CD4-positive, alpha-beta T cell (primary cell): ENCODE results near the gene LYPD1. TPM values are rescaled to one million over a fixed set of nuclear protein-coding genes. Genes with fewer than 3 reads are reported as not detected.

Experiments
- ATAC-seq: fragments of 200-7000 bp; cut with Tn5 transposase; one replicate; pipeline ENCODE4 v1.10.0; 2022; ENCODE audit warnings: mild to moderate bottlenecking; ENCODE audit not compliant: poor library complexity
- CTCF ChIA-PET: fragments of 350-600 bp; sonication (Branson Sonifier 250); formaldehyde crosslinking; loops from one replicate; lab custom pipeline; 2021; ENCODE audit warnings: antibody characterized with exemption, inconsistent platforms; lab: Charles Lee
- POLR2A ChIA-PET: fragments of 350-600 bp; sonication (Branson Sonifier 250); formaldehyde crosslinking; loops from one replicate; lab custom pipeline; 2021; ENCODE audit warnings: antibody characterized with exemption, inconsistent platforms; lab: Charles Lee
- DNase-seq, 14 experiments: peaks; one replicate each; pipeline ENCODE4 v3.0.0-alpha.2; 2013 to 2020; ENCODE audit warnings: mixed read lengths in 2 of 14
- H3K27ac ChIP-seq, 2 donors: one replicate each; pipeline versions ENCODE4 v1.5.1 to v1.7.0; 2013; ENCODE audit warnings: low read length in 2 of 2, low read depth in 1 of 2, mild to moderate bottlenecking in 1 of 2
- H3K27me3 ChIP-seq, 2 experiments: 1 replicate in 1 of 2; 2 replicates in 1 of 2; pipeline versions ENCODE4 v1.6.1 to v1.7.0; 2013; ENCODE audit warnings: low read length in 2 of 2, control low read depth in 1 of 2, mild to moderate bottlenecking in 1 of 2, moderate library complexity in 1 of 2; ENCODE audit not compliant: insufficient read depth in 2 of 2, control insufficient read depth in 1 of 2
- H3K36me3 ChIP-seq: one replicate; pipeline ENCODE4 v1.6.1; 2013; ENCODE audit warnings: low read length, control low read depth; ENCODE audit not compliant: insufficient read depth
- H3K4me1 ChIP-seq: one replicate; pipeline ENCODE4 v1.6.1; 2013; ENCODE audit warnings: low read length, control low read depth; ENCODE audit not compliant: insufficient read depth
- H3K4me3 ChIP-seq: one replicate; pipeline ENCODE4 v1.5.1; 2013; ENCODE audit warnings: mild to moderate bottlenecking, low read length, moderate library complexity
- H3K9me3 ChIP-seq, 2 experiments: 1 replicate in 1 of 2; 2 replicates in 1 of 2; pipeline versions ENCODE4 v1.6.1 to v1.7.0; 2013; ENCODE audit warnings: low read length in 2 of 2, mild to moderate bottlenecking in 2 of 2, control low read depth in 1 of 2, moderate library complexity in 1 of 2; ENCODE audit not compliant: control insufficient read depth in 1 of 2, insufficient read depth in 1 of 2
- H3K27ac Mint-ChIP-seq: one replicate; pipeline ENCODE4 v1.8.0; 2020; ENCODE audit warnings: mixed read lengths
- H3K27me3 Mint-ChIP-seq: one replicate; pipeline ENCODE4 v1.8.0; 2021; ENCODE audit warnings: mixed read lengths
- H3K36me3 Mint-ChIP-seq: one replicate; pipeline ENCODE4 v1.8.0; 2021; ENCODE audit warnings: low read depth, mixed read lengths
- H3K4me1 Mint-ChIP-seq: one replicate; pipeline ENCODE4 v1.8.0; 2021; ENCODE audit warnings: low read depth, mixed read lengths
- H3K4me3 Mint-ChIP-seq: one replicate; pipeline ENCODE4 v1.8.0; 2020; ENCODE audit warnings: mild to moderate bottlenecking, mixed read lengths
- H3K9me3 Mint-ChIP-seq: one replicate; pipeline ENCODE4 v1.8.0; 2020; ENCODE audit warnings: mixed read lengths
- intact Hi-C, 2 experiments: fragments of 100-400 bp; cut with DNase I in 1 of 2; cut with micrococcal nuclease in 1 of 2; formaldehyde crosslinking; loops; one replicate each; pipeline versions ENCODE4 v1.15.1 to v1.9.0; 2023 to 2025; cut with DNase I, micrococcal nuclease
- polyA plus RNA-seq, 2 donors: library from polyadenylated mRNA; unstranded; fragments of 120-200 nt; gene quantifications; one replicate each; pipeline ENCODE4 v1.2.1, GENCODE V29; 2013
- total RNA-seq, 174 experiments: library from RNA in 2 of 174; stranded (reverse) in 2 of 174; gene quantifications; one replicate each; pipeline ENCODE4 v1.2.3 and lab custom pipeline; 2021 to 2026
- TF ChIP-seq, protein P1 (sequence below): fragments of 200-600 bp; IDR thresholded peaks from one replicate; pipeline ENCODE4 v1.8.0; 2022; ENCODE audit warnings: antibody characterized with exemption, mild to moderate bottlenecking

Gene LYPD1, protein sequence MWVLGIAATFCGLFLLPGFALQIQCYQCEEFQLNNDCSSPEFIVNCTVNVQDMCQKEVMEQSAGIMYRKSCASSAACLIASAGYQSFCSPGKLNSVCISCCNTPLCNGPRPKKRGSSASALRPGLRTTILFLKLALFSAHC
- not detected for total RNA-seq
- polyA plus RNA-seq (2013, experiment 1 of 2) = not detected
- polyA plus RNA-seq (2013, experiment 2 of 2) = 0.26 TPM
- total RNA-seq (lab: John Stamatoyannopoulos, UW) = 0 to 0.11 (median 0) reads per million in 172 experiments

DNA sequence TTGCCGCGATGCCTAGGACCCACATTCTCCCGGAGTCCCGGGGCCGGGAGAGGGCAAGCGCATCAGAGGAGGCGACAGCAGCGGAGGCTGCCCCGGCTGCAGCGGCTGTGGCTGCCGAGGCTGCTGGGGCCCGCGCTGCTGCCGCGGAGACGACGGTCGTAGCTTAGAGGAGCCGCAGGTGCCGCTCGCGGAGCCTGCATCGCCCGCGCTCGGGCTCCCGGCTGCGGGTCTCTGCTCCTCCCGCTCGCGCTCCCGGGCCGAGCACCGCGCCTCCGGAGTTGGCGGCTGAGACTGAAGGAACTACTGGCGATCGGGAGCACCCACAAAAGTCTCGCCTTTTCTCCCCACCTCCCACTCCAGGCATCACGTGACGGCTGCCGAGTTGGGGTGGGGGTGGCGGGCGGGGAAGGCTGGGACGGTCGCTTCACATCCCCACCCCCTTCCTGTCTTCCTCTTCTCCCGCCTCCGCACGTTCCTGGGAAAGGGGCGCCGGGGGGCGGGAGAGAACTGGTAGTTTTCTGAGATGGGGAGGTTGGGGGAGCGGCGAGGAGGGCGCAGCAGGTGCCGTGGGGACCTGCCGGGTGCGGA lies at the start of gene LYPD1:
Gene LYPD1, minus strand, starts transcription at position 298 of the 588 bp plus-strand sequence. Its CDS starts 273 bp downstream, at position 25.
- TF ChIP-seq, protein P1, sequence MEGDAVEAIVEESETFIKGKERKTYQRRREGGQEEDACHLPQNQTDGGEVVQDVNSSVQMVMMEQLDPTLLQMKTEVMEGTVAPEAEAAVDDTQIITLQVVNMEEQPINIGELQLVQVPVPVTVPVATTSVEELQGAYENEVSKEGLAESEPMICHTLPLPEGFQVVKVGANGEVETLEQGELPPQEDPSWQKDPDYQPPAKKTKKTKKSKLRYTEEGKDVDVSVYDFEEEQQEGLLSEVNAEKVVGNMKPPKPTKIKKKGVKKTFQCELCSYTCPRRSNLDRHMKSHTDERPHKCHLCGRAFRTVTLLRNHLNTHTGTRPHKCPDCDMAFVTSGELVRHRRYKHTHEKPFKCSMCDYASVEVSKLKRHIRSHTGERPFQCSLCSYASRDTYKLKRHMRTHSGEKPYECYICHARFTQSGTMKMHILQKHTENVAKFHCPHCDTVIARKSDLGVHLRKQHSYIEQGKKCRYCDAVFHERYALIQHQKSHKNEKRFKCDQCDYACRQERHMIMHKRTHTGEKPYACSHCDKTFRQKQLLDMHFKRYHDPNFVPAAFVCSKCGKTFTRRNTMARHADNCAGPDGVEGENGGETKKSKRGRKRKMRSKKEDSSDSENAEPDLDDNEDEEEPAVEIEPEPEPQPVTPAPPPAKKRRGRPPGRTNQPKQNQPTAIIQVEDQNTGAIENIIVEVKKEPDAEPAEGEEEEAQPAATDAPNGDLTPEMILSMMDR = no peak
- Histone ChIP-seq H3K4me1 (no peaks in the 10 kb centered on the region), H3K27ac (no peak within 1 kb of the TSS), H3K36me3 (no peaks in the 10 kb centered on the region), H3K9me3 (peaks cover 0 to 32% of the 10 kb centered on the region in 2 experiments), H3K27me3 (peaks cover 25 to 49% of the 10 kb centered on the region in 2 experiments), H3K4me3 (no peak within 1 kb of the TSS)
- Mint-ChIP-seq H3K4me1 (no peaks in the 10 kb centered on the region), H3K27ac (no peak within 1 kb of the TSS), H3K27me3 (peaks cover 69% of the 10 kb centered on the region), H3K9me3 (no peaks in the 10 kb centered on the region), H3K36me3 (no peaks in the 10 kb centered on the region), H3K4me3 (no peak within 1 kb of the TSS)
- intact Hi-C loops = no loop called here
- ATAC-seq (no peak), DNase-seq (no peak)
- CTCF ChIA-PET = no interaction called here
- POLR2A ChIA-PET = no interaction called here

DNA sequence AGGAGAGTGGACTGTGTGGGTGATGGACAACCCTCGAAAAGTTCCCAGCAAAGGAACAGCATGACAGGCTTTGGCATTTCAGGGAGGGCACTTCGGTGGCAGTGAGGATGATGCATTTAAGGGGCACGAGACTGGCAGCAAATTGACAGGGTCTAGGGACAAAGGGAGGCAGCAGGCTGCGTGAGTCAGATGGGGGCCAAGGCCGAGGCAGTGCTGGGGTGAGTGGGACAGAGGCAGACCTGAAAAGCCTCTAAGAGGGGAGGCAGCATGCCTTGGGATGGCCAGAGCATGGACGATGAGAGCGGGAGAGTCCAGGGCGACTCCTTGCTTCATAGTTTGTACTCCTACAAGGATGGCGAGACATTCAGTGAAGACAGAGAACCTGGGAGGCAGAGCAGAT lies 49.5 kb upstream of the LYPD1 start:
- no peaks in the 10 kb centered on the region for H3K27me3 ChIP-seq
- TF ChIP-seq, protein P1 = no peak
- POLR2A ChIA-PET = no interaction called here
- ATAC-seq (no peak), DNase-seq (no peak)
- no peak overlapping the region for H3K4me3 Mint-ChIP-seq
- H3K36me3 Mint-ChIP-seq = no peaks in the 10 kb centered on the region
- H3K4me3 ChIP-seq = no peak overlapping the region
- no peaks in the 10 kb centered on the region for H3K4me1 ChIP-seq
- no peaks in the 10 kb centered on the region for H3K36me3 ChIP-seq
- intact Hi-C loops = no loop called here
- peaks cover 0 to 11% of the 10 kb centered on the region in 2 experiments for H3K9me3 ChIP-seq
- H3K9me3 Mint-ChIP-seq = peaks cover 2% of the 10 kb centered on the region
- no peak overlapping the region for H3K27ac ChIP-seq
- H3K27ac Mint-ChIP-seq = no peak overlapping the region
- no peaks in the 10 kb centered on the region for H3K27me3 Mint-ChIP-seq
- CTCF ChIA-PET = no interaction called here
- H3K4me1 Mint-ChIP-seq = no peaks in the 10 kb centered on the region

DNA sequence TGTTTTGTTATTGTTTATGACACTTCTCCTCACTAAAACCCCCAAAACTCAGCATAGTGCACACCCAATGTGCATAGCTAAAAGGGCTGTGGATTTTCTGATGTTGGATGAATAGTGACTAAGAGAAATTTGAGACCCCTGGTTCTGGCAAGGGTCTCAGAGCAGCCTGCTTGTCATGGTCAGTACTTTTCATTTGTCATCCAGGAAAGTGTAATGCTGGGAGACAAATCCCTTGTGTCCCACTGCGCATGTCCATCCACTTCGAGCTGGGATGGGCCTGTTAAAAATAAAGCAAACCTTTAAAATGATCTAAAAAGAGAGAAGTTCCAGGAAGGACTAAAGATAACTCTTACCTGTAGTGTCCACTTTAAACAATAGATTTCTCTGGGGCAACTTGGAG lies 46.9 kb upstream of the LYPD1 start:
- ChIA-PET CTCF (no interaction called here), POLR2A (no interaction called here)
- TF ChIP-seq, protein P1 = no peak
- H3K27ac Mint-ChIP-seq = no peak overlapping the region
- H3K9me3 Mint-ChIP-seq = no peaks in the 10 kb centered on the region
- no peak overlapping the region for H3K27ac ChIP-seq
- no peaks in the 10 kb centered on the region for H3K27me3 Mint-ChIP-seq
- peaks cover 0 to 13% of the 10 kb centered on the region in 2 experiments for H3K9me3 ChIP-seq
- DNase-seq (no peak), ATAC-seq (no peak)
- H3K4me3 ChIP-seq = no peak overlapping the region
- no peak overlapping the region for H3K4me3 Mint-ChIP-seq
- no peaks in the 10 kb centered on the region for H3K4me1 Mint-ChIP-seq
- no peaks in the 10 kb centered on the region for H3K4me1 ChIP-seq
- no peaks in the 10 kb centered on the region for H3K27me3 ChIP-seq
- no peaks in the 10 kb centered on the region for H3K36me3 Mint-ChIP-seq
- intact Hi-C loops = no loop called here
- H3K36me3 ChIP-seq = no peaks in the 10 kb centered on the region
